IPS-18a (cell line): Measurements from ENCODE around the gene ADARB1.

Source experiments
- H3K27ac ChIP-seq: one replicate; pipeline ENCODE4 v1.5.1; 2013; ENCODE audit warnings: low read length
- H3K27me3 ChIP-seq: one replicate; pipeline ENCODE4 v1.6.1; 2013; ENCODE audit warnings: mild to moderate bottlenecking, low read length; ENCODE audit not compliant: control insufficient read depth, insufficient read depth
- H3K36me3 ChIP-seq: one replicate; pipeline ENCODE4 v1.6.1; 2013; ENCODE audit warnings: low read depth, low read length; ENCODE audit not compliant: control insufficient read depth
- H3K4me1 ChIP-seq: one replicate; pipeline ENCODE4 v1.6.1; 2013; ENCODE audit warnings: low read depth, low read length; ENCODE audit not compliant: control insufficient read depth
- H3K4me3 ChIP-seq: one replicate; pipeline ENCODE4 v1.5.1; 2013; ENCODE audit warnings: low read length
- H3K9ac ChIP-seq: one replicate; pipeline ENCODE4 v1.6.1; 2013; ENCODE audit warnings: mild to moderate bottlenecking, low read length, moderate library complexity
- H3K9me3 ChIP-seq: one replicate; pipeline ENCODE4 v1.6.1; 2013; ENCODE audit warnings: low read depth, low read length; ENCODE audit not compliant: control insufficient read depth

Gene ADARB1

DNA sequence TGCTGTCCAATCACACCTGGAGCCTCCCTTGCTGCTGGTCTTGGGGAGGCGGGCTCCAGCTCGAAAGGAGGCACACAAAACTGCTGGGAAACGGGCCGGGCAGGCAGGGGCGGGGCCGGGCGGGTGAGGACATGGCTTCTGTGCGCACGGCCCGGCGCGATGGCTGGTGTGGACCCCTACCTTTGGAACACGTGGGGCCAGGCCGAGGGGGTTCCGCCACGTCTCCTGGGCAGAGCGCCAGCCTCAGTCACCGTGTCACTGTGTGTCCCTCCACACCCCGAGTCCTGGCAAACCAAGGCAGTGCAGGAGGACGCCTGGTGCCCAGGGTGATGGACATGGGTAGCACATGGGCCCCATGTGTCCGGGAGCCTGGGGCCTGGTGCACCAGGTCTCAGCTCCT, 42.0 kb upstream of the ADARB1 start:
- H3K27ac ChIP-seq, result no peak overlapping the region
- no peak overlapping the region for H3K4me3 ChIP-seq
- H3K27me3 ChIP-seq, result peaks cover 21% of the 10 kb centered on the region
- H3K9ac ChIP-seq, result no peak overlapping the region
- no peaks in the 10 kb centered on the region for H3K36me3 ChIP-seq
- peaks cover 31% of the 10 kb centered on the region for H3K4me1 ChIP-seq
- no peaks in the 10 kb centered on the region for H3K9me3 ChIP-seq

GRCh38 chr21:45032977-45033710, 41.2 kb upstream of the ADARB1 start:
- no peaks in the 10 kb centered on the region for H3K36me3 ChIP-seq
- no peak overlapping the region for H3K4me3 ChIP-seq
- no peak overlapping the region for H3K27ac ChIP-seq
- no peaks in the 10 kb centered on the region for H3K9me3 ChIP-seq
- peaks cover 19% of the 10 kb centered on the region for H3K27me3 ChIP-seq
- peaks cover 31% of the 10 kb centered on the region for H3K4me1 ChIP-seq
- no peak overlapping the region for H3K9ac ChIP-seq

DNA sequence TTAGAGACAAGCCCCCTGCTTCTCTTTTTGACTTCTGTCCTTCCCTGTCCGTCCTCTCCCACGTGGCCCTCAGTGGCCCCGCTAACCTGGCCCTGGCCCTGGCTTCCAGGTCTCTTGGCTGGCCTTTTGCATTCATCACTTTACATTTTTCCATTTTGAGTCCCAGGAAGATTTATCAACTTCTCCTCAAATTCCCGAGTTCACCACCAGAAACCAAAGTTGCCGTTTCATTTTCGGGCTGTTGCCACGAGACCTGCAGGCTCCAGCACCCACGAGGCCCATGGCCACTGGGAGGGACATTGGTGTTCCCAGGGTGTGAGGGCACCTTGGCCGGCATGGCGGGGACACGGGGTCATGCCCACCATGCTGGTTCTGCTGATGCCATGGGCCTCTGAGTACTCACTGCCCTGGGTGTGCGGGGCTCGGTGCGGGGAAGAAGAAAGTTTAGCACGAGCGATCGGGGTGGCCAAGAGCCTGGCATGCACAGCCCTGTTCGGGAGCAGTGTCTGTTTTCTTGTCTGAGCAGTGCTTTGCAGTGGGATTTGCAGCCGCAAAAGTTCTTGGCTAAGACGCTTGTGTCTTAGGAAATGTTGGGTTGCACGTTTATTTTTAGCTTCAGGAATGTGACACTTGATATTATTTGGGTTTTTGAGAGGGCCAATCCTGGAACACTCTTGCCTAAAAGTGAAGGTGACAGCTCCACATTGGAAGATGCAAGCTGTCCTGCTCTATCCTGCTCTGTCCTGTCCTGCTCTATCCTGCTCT, 40.4 kb upstream of the ADARB1 start:
- H3K27me3 ChIP-seq, result peaks cover 19% of the 10 kb centered on the region
- H3K36me3 ChIP-seq, result no peaks in the 10 kb centered on the region
- no peak overlapping the region for H3K9ac ChIP-seq
- H3K4me3 ChIP-seq, result no peak overlapping the region
- H3K4me1 ChIP-seq, result peaks cover 31% of the 10 kb centered on the region
- H3K9me3 ChIP-seq, result no peaks in the 10 kb centered on the region
- H3K27ac ChIP-seq, result no peak overlapping the region

GRCh38 chr21:45034556-45035476, 39.6 kb upstream of the ADARB1 start:
- Histone ChIP-seq H3K4me1 (peaks cover 24% of the 10 kb centered on the region), H3K27me3 (peaks cover 16% of the 10 kb centered on the region), H3K9ac (no peak overlapping the region), H3K36me3 (no peaks in the 10 kb centered on the region), H3K4me3 (no peak overlapping the region), H3K9me3 (no peaks in the 10 kb centered on the region), H3K27ac (no peak overlapping the region)

DNA sequence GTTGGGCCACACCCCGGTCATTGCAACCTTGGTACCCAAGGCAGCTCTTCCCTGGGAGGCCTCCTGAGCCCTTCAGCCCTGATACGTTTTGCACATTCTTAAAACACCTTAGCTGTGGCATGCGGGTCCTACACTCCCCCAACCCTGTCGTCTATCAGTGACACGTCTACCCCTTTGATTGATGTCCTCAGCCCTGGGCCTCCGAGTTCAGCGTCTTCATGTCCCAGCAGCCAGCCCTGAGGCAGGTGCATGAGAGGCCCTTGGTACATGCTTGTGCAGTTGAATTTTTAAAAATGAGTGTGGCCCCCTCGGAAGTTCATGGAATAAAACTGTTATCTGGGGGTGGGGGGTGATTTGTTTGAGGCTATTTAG, 38.9 kb upstream of the ADARB1 start:
- H3K4me3 ChIP-seq, result no peak overlapping the region
- peaks cover 18% of the 10 kb centered on the region for H3K4me1 ChIP-seq
- no peak overlapping the region for H3K27ac ChIP-seq
- H3K36me3 ChIP-seq, result no peaks in the 10 kb centered on the region
- no peaks in the 10 kb centered on the region for H3K9me3 ChIP-seq
- H3K27me3 ChIP-seq, result peaks cover 12% of the 10 kb centered on the region
- no peak overlapping the region for H3K9ac ChIP-seq

GRCh38 chr21:45036630-45037029, 37.8 kb upstream of the ADARB1 start:
- Histone ChIP-seq H3K4me3 (no peak overlapping the region), H3K4me1 (peaks cover 6% of the 10 kb centered on the region), H3K9ac (no peak overlapping the region), H3K36me3 (no peaks in the 10 kb centered on the region), H3K9me3 (no peaks in the 10 kb centered on the region), H3K27ac (no peak overlapping the region), H3K27me3 (peaks cover 10% of the 10 kb centered on the region)

GRCh38 chr21:45037986-45038385, 36.4 kb upstream of the ADARB1 start:
- H3K4me1 ChIP-seq, result no peaks in the 10 kb centered on the region
- H3K27ac ChIP-seq, result no peak overlapping the region

GRCh38 chr21:45039317-45040156, 34.8 kb upstream of the ADARB1 start:
- Histone ChIP-seq H3K27me3 (no peaks in the 10 kb centered on the region), H3K9ac (no peak overlapping the region), H3K27ac (no peak overlapping the region), H3K9me3 (no peaks in the 10 kb centered on the region), H3K36me3 (no peaks in the 10 kb centered on the region), H3K4me1 (no peaks in the 10 kb centered on the region), H3K4me3 (no peak overlapping the region)

More at GRCh38 chr21:45037986-45038385, 36.4 kb upstream of the ADARB1 start:
- Histone ChIP-seq H3K27me3 (peaks cover 5% of the 10 kb centered on the region), H3K9me3 (no peaks in the 10 kb centered on the region), H3K36me3 (no peaks in the 10 kb centered on the region), H3K4me3 (no peak overlapping the region), H3K9ac (no peak overlapping the region)

- Histone ChIP-seq H3K27ac (no peak overlapping the region), H3K27me3 (no peaks in the 10 kb centered on the region), H3K36me3 (no peaks in the 10 kb centered on the region), H3K4me1 (no peaks in the 10 kb centered on the region), H3K9ac (no peak overlapping the region), H3K4me3 (no peak overlapping the region), H3K9me3 (no peaks in the 10 kb centered on the region)
Measured at GRCh38 chr21:45040157-45040711, 34.1 kb upstream of the ADARB1 start.

DNA sequence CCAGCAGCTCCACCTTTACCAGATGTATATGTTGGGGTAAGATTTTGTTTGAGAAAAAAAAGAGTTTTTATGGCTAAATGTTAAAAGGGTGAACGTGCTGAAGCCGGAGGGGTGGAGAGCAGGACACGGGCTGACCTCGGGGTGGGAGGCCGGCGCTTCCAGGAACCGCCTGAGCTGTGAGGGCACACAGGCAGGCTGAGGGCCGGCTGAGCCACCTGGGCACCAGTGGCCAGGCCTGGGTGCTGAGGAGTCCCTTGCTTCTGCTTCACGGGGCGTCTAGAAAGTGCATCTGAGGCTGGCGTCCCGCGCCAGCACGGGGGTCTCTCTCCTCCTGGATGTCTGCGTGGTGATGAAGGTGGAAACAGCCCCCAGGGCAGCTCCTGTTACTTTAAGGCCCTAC, 33.6 kb upstream of the ADARB1 start:
- H3K9ac ChIP-seq, result no peak overlapping the region
- H3K27ac ChIP-seq, result no peak overlapping the region
- H3K9me3 ChIP-seq, result no peaks in the 10 kb centered on the region
- H3K36me3 ChIP-seq, result no peaks in the 10 kb centered on the region
- no peak overlapping the region for H3K4me3 ChIP-seq
- H3K27me3 ChIP-seq, result no peaks in the 10 kb centered on the region
- H3K4me1 ChIP-seq, result no peaks in the 10 kb centered on the region
